ENCODE results near the gene HEATR3.

DNA sequence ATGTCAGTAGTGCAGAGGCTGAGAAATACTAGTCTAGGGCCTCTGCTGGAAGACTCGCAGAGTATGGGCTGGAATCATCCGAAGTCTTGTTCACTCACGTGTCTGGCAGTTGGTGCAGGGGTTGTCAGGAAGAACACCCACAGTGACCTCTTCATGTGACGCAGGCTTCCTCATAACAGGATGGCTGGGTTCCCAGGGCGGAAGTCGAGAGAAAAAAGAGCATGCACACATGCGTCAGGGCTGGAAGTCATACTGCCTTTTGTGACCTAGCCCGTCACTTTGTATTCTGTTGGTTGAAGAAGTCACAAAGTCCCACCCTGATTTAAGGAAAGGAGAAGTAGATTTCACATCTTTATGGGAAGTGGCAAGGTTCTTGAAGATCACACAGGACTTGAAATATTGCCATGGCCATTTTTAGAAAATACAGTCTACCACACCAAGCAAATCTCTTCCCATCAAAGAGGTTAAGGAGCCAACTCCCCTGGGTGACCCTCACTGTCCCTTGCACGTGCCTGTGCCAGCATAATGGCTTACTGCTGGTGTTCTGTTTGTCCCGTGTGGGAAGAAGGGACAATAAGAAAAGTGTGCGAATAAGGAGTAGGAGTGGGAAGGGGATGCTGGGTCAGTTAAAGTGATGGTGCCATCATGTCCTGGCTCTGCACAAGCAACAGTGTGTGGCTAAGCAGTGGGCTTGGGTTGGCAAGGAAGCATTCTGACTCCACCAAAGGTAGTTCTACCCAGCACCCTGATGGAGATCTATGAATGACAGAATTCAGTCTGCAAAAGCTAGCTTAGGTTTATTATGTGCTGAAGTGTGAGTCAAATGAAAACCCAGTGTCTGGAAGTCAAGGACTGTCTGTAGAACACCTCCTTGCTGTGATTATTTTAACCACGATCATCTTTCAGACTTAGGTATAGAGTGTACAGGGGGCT lies 28.1 kb downstream of the HEATR3 start:
- TF ChIP-seq POLR2AphosphoS5 (IDR thresholded peaks at IDR 0.05; ENCODE audit: low read depth, low read length) = no peak
- no peak for TF ChIP-seq TAF1 (IDR thresholded peaks at IDR 0.05; ENCODE audit: borderline replicate concordance, low read depth, low read length)
- no peak for TF ChIP-seq POLR2A (IDR thresholded peaks at IDR 0.05; ENCODE audit: low read depth, low read length)

All from GM12892 (cell line).